ENCODE measurements around the gene LRRC7.

DNA sequence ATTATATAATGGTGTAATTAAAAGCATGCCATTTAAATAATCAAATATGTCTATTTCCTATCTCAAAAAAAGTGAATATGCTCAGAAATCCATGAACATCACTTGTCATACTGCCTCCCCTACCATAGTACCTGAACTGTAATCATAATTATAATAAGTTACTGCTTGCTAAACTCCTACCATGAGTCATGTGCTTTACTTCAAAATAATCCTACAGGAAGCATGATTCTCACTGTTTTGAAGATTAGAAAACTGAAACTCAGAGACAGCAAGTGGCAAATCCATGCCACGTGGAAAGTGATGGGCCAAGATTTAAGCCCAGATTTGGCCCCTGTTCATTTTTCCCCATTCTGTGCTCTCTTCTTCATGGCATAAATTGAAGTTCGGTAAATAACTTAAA lies 5.2 kb downstream of the LRRC7 start:
- TF ChIP-seq NR2C2 (CRISPR knock-in tag; IDR thresholded peaks at IDR 0.05; ENCODE audit: borderline replicate concordance) (no peak), YY1 (IDR thresholded peaks at IDR 0.05; ENCODE audit: insufficient read depth, insufficient replicate concordance, low read depth, low read length) (no peak), ZKSCAN1 (IDR thresholded peaks at IDR 0.05; ENCODE audit: low read length) (no peak), POLR2A (IDR thresholded peaks at IDR 0.05; ENCODE audit: insufficient read depth in 1 of 2, low read depth in 2 of 2, low read length in 2 of 2) (no peak)
- TF ChIP-seq, protein P1, sequence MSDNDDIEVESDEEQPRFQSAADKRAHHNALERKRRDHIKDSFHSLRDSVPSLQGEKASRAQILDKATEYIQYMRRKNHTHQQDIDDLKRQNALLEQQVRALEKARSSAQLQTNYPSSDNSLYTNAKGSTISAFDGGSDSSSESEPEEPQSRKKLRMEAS (IDR thresholded peaks at IDR 0.05) = no peak

All from HepG2 (cell line).